ENCODE data around the gene SEMA3A. TPM values are rescaled to one million over a fixed set of nuclear protein-coding genes. Genes with fewer than 3 reads are reported as not detected.

Gene SEMA3A
- total and polyA plus RNA-seq, 3 donors from 2014 or later: 1.4 to 3.9 (median 2.0) TPM

GRCh38 chr7:83946801-83947200 lies 247.8 kb downstream of the SEMA3A start:
- WGBS, 2 donors: 90 to 91% methylated on average over 3 of the region's 3 CpGs
- Histone ChIP-seq H3K27ac (no peak overlapping the region), H3K36me3 (ENCODE audit: low read depth, missing control alignments) (no peaks in the 10 kb centered on the region), H3K4me3 (no peak overlapping the region), H3K9me3 (no peaks in the 10 kb centered on the region), H3K27me3 (no peaks in the 10 kb centered on the region), H3K4me1 (no peaks in the 10 kb centered on the region)
- no peak for DNase-seq
- TF ChIP-seq POLR2A (IDR thresholded peaks at IDR 0.05) (no peak), CTCF (IDR thresholded peaks at IDR 0.05) (no peak)
- intact Hi-C loops (cut with DNase I; ENCODE audit: low total_unique reads): no loop called here

- Histone ChIP-seq H3K36me3 (ENCODE audit: low read depth, missing control alignments) (no peaks in the 10 kb centered on the region), H3K27ac (no peak overlapping the region), H3K9me3 (no peaks in the 10 kb centered on the region), H3K4me3 (no peak overlapping the region), H3K27me3 (no peaks in the 10 kb centered on the region), H3K4me1 (no peaks in the 10 kb centered on the region)
- TF ChIP-seq POLR2A (IDR thresholded peaks at IDR 0.05) (no peak), CTCF (IDR thresholded peaks at IDR 0.05) (no peak)
- intact Hi-C loops (cut with DNase I; ENCODE audit: low total_unique reads): no loop called here
- no peak for DNase-seq
- 79 to 91% methylated on average over 4 of the region's 4 CpGs for WGBS, 2 donors
These were observed 253.3 kb downstream of the SEMA3A start for GRCh38 chr7:83941300-83941699.

- Histone ChIP-seq H3K4me1 (no peaks in the 10 kb centered on the region), H3K36me3 (ENCODE audit: low read depth, missing control alignments) (no peaks in the 10 kb centered on the region), H3K27me3 (no peaks in the 10 kb centered on the region), H3K9me3 (no peaks in the 10 kb centered on the region), H3K27ac (no peak overlapping the region), H3K4me3 (no peak overlapping the region)
- intact Hi-C loops (cut with DNase I; ENCODE audit: low total_unique reads): no loop called here
- 91 to 96% methylated on average over 8 of the region's 8 CpGs for WGBS, 2 donors
- TF ChIP-seq POLR2A (IDR thresholded peaks at IDR 0.05): no peak
- TF ChIP-seq CTCF (IDR thresholded peaks at IDR 0.05): no peak
- no peak for DNase-seq
These were observed 256.7 kb downstream of the SEMA3A start for GRCh38 chr7:83937930-83938329.

- DNase-seq: peak; percentile 72
- no peak for TF ChIP-seq POLR2A (IDR thresholded peaks at IDR 0.05)
- peak; percentile 32 to 72 (median 59) for TF ChIP-seq CTCF (IDR thresholded peaks at IDR 0.05)
- intact Hi-C loops (cut with DNase I; ENCODE audit: low total_unique reads): no loop called here
- H3K27ac ChIP-seq: no peak overlapping the region
- H3K36me3 ChIP-seq (ENCODE audit: low read depth, missing control alignments): no peaks in the 10 kb centered on the region
- 28 to 44% methylated on average over 5 of the region's 5 CpGs for WGBS, 2 donors
- H3K27me3 ChIP-seq: no peaks in the 10 kb centered on the region
- no peak overlapping the region for H3K4me3 ChIP-seq
- no peaks in the 10 kb centered on the region for H3K4me1 ChIP-seq
- H3K9me3 ChIP-seq: no peaks in the 10 kb centered on the region
These were observed 258.4 kb downstream of the SEMA3A start for GRCh38 chr7:83936056-83936708.

GRCh38 chr7:83934118-83934734 lies 260.4 kb downstream of the SEMA3A start:
- H3K27me3 ChIP-seq: no peaks in the 10 kb centered on the region
- no peaks in the 10 kb centered on the region for H3K4me1 ChIP-seq
- 86 to 88% methylated on average over 1 of the region's 1 CpG for WGBS, 2 donors
- H3K36me3 ChIP-seq (ENCODE audit: low read depth, missing control alignments): no peaks in the 10 kb centered on the region
- peak in 1 of 3 experiments; percentile 45 for TF ChIP-seq CTCF (IDR thresholded peaks at IDR 0.05)
- no peak for TF ChIP-seq POLR2A (IDR thresholded peaks at IDR 0.05)
- intact Hi-C loops (cut with DNase I; ENCODE audit: low total_unique reads): no loop called here
- DNase-seq: no peak
- no peak overlapping the region for H3K4me3 ChIP-seq
- H3K9me3 ChIP-seq: no peaks in the 10 kb centered on the region
- H3K27ac ChIP-seq: no peak overlapping the region
